WTC11 (cell line): Measurements from ENCODE around the gene CENPE. TPM values are rescaled to one million over a fixed set of nuclear protein-coding genes. Genes with fewer than 3 reads are reported as not detected.

Experiments
- ATAC-seq: fragments of 200-7000 bp; cut with Tn5 transposase; 2 replicates; pipeline ENCODE4 v1.10.0; 2021; ENCODE audit warnings: mild to moderate bottlenecking, moderate library complexity
- Bru-seq: library from RNA; stranded (reverse); fragments of 400-500 nt; gene quantifications from one replicate; lab custom pipeline; 2021; lab: Mats Ljungman, UMichigan
- CTCF ChIA-PET: fragments of 300-600 bp; sonication (Branson Sonifier 250); formaldehyde crosslinking; loops from one replicate; lab custom pipeline; 2021; ENCODE audit warnings: antibody characterized with exemption; lab: Charles Lee
- POLR2A ChIA-PET: fragments of 350-600 bp; sonication (Branson Sonifier 250); formaldehyde crosslinking; loops from one replicate; lab custom pipeline; 2021; ENCODE audit warnings: antibody characterized with exemption; lab: Charles Lee
- DNase-seq: peaks from one replicate; pipeline ENCODE4 v3.0.0; 2021; ENCODE audit warnings: low spot score
- H3K27ac Mint-ChIP-seq: 2 replicates; pipeline ENCODE4 v1.8.0; 2021; ENCODE audit warnings: mixed read lengths
- H3K27me3 Mint-ChIP-seq: 2 replicates; pipeline ENCODE4 v1.8.0; 2021; ENCODE audit warnings: low read depth, mild to moderate bottlenecking, moderate library complexity, mixed read lengths
- H3K36me3 Mint-ChIP-seq: 2 replicates; pipeline ENCODE4 v1.8.0; 2021; ENCODE audit warnings: mixed read lengths
- H3K4me1 Mint-ChIP-seq: 2 replicates; pipeline ENCODE4 v1.8.0; 2022; ENCODE audit warnings: mixed read lengths
- H3K4me3 Mint-ChIP-seq: 2 replicates; pipeline ENCODE4 v1.8.0; 2021; ENCODE audit warnings: mild to moderate bottlenecking, moderate library complexity, mixed read lengths
- H3K9me3 Mint-ChIP-seq: 2 replicates; pipeline ENCODE4 v1.8.0; 2021; ENCODE audit warnings: mixed read lengths
- CREM ChIP-seq: sonication (generic); formaldehyde crosslinking; IDR thresholded peaks from 2 replicates; pipeline ENCODE4 v1.8.1; 2022; ENCODE audit warnings: mild to moderate bottlenecking, missing genetic modification reagents, moderate library complexity
- CTCF ChIP-seq: fragments of 200-600 bp; IDR thresholded peaks from 2 replicates; pipeline ENCODE4 v1.8.0; 2022; ENCODE audit warnings: antibody characterized with exemption
- E2F1 ChIP-seq: sonication (generic); formaldehyde crosslinking; IDR thresholded peaks from 2 replicates; pipeline ENCODE4 v1.8.0; 2022; ENCODE audit warnings: mild to moderate bottlenecking, missing genetic modification reagents
- EMX1 ChIP-seq: fragments of 250-450 bp; sonication (Bioruptor Pico); IDR thresholded peaks from 2 replicates; pipeline ENCODE4 v1.8.0; 2021; ENCODE audit warnings: mild to moderate bottlenecking
- ESRRA ChIP-seq: sonication (generic); formaldehyde crosslinking; IDR thresholded peaks from 2 replicates; pipeline ENCODE4 v1.8.1; 2022; ENCODE audit warnings: mild to moderate bottlenecking, missing genetic modification reagents, borderline replicate concordance
- FOXP1 ChIP-seq: sonication (generic); formaldehyde crosslinking; IDR thresholded peaks from 2 replicates; pipeline ENCODE4 v1.8.0; 2022; ENCODE audit warnings: missing genetic modification reagents, mild to moderate bottlenecking, moderate library complexity, borderline replicate concordance
- GABPB1 ChIP-seq: sonication (generic); formaldehyde crosslinking; IDR thresholded peaks from 2 replicates; pipeline ENCODE4 v1.8.1; 2023; ENCODE audit warnings: mild to moderate bottlenecking, missing genetic modification reagents
- HMGXB4 ChIP-seq: sonication (generic); formaldehyde crosslinking; IDR thresholded peaks from 2 replicates; pipeline ENCODE4 v1.8.1; 2023; ENCODE audit warnings: mild to moderate bottlenecking, moderate library complexity, missing genetic modification reagents
- IRF2 ChIP-seq: sonication (generic); formaldehyde crosslinking; IDR thresholded peaks from 2 replicates; pipeline ENCODE4 v1.8.0; 2022; ENCODE audit warnings: low read depth, missing genetic modification reagents, borderline replicate concordance
- JUN ChIP-seq: sonication (generic); formaldehyde crosslinking; IDR thresholded peaks from 2 replicates; pipeline ENCODE4 v1.8.0; 2023; ENCODE audit warnings: mild to moderate bottlenecking, missing genetic modification reagents
- NR2C2 ChIP-seq: sonication (generic); formaldehyde crosslinking; IDR thresholded peaks from 2 replicates; pipeline ENCODE4 v1.8.0; 2022; ENCODE audit warnings: mild to moderate bottlenecking, missing genetic modification reagents
- OVOL2 ChIP-seq: fragments of 250-450 bp; sonication (Bioruptor Pico); IDR thresholded peaks from 2 replicates; pipeline ENCODE4 v1.9.0; 2021; ENCODE audit warnings: mild to moderate bottlenecking, borderline replicate concordance
- RORB ChIP-seq: fragments of 250-450 bp; sonication (Bioruptor Pico); IDR thresholded peaks from 2 replicates; pipeline ENCODE4 v1.9.0; 2021; ENCODE audit warnings: mild to moderate bottlenecking
- STAT6 ChIP-seq: sonication (generic); formaldehyde crosslinking; conservative IDR thresholded peaks from 2 replicates; pipeline ENCODE4 v1.8.1; 2023; ENCODE audit warnings: mild to moderate bottlenecking, low read depth, missing genetic modification reagents, moderate library complexity
- TCF7 ChIP-seq: sonication (generic); formaldehyde crosslinking; IDR thresholded peaks from 2 replicates; pipeline ENCODE4 v1.8.0; 2022; ENCODE audit warnings: mild to moderate bottlenecking, low read depth, missing genetic modification reagents, moderate library complexity
- ZBTB43 ChIP-seq: sonication (generic); formaldehyde crosslinking; IDR thresholded peaks from 2 replicates; pipeline ENCODE4 v1.8.1; 2023; ENCODE audit warnings: mild to moderate bottlenecking, missing genetic modification reagents
- ZNF121 ChIP-seq: sonication (generic); formaldehyde crosslinking; IDR thresholded peaks from 2 replicates; pipeline ENCODE4 v1.8.0; 2023; ENCODE audit warnings: missing genetic modification reagents
- ZNF232 ChIP-seq: sonication (generic); formaldehyde crosslinking; IDR thresholded peaks from 2 replicates; pipeline ENCODE4 v1.8.0; 2022; ENCODE audit warnings: mild to moderate bottlenecking, missing genetic modification reagents
- ZNF317 ChIP-seq: sonication (generic); formaldehyde crosslinking; IDR thresholded peaks from 2 replicates; pipeline ENCODE4 v1.8.1; 2023; ENCODE audit warnings: low read depth, mild to moderate bottlenecking, moderate library complexity, missing genetic modification reagents, borderline replicate concordance
- ZNF396 ChIP-seq: fragments of 250-450 bp; sonication (Bioruptor Pico); IDR thresholded peaks from 2 replicates; pipeline ENCODE4 v1.8.0; 2021; ENCODE audit warnings: mild to moderate bottlenecking, moderate library complexity, borderline replicate concordance
- ZNF416 ChIP-seq: fragments of 250-450 bp; sonication (Bioruptor Pico); IDR thresholded peaks from 2 replicates; pipeline ENCODE4 v1.9.0; 2021; ENCODE audit warnings: mild to moderate bottlenecking, inconsistent platforms
- ZNF425 ChIP-seq: fragments of 250-450 bp; sonication (Bioruptor Pico); conservative IDR thresholded peaks from 2 replicates; pipeline ENCODE4 v1.9.0; 2021; ENCODE audit warnings: mild to moderate bottlenecking
- ZNF512 ChIP-seq: sonication (generic); formaldehyde crosslinking; IDR thresholded peaks from 2 replicates; pipeline ENCODE4 v1.8.1; 2022; ENCODE audit warnings: missing genetic modification reagents, borderline replicate concordance
- long read RNA-seq, 3 experiments: library from RNA in 1 of 3; library from capped mRNA in 1 of 3; library from polyadenylated mRNA in 1 of 3; unstranded in 2 of 3; stranded (forward) in 1 of 3; transcript quantifications; one replicate each; pipeline ENCODE4 v2.0.0, GENCODE V29; 2021
- total RNA-seq: library from RNA; stranded (reverse); gene quantifications from 3 replicates; pipeline ENCODE4 v1.2.3, GENCODE V29; 2021

The CENPE gene
- total RNA-seq (41.5 to 46.6 TPM (median 44.4 TPM) in 3 replicates), Bru-seq, nascent RNA (percentile 91 among the genes with signal in this experiment)
- long read RNA-seq, experiment 1, full-length matches to known transcripts = 2 of 86 reads
- long read RNA-seq, experiment 1, partial matches to known transcripts = 51 of 86 reads
- long read RNA-seq, experiment 1, other reads (novel, unspliced or antisense) = 33 of 86 reads
- long read RNA-seq, experiment 2, full-length matches to known transcripts = 1 of 25 reads
- long read RNA-seq, experiment 2, partial matches to known transcripts = 13 of 25 reads
- long read RNA-seq, experiment 2, other reads (novel, unspliced or antisense) = 11 of 25 reads
- long read RNA-seq, experiment 3, partial matches to known transcripts = 3 of 5 reads
- long read RNA-seq, experiment 3, other reads (novel, unspliced or antisense) = 2 of 5 reads

GRCh38 chr4:103198111-103198765 is at the start of gene CENPE:
TSS of gene CENPE (minus strand) at chr4:103198343. CDS start at chr4:103198319, 24 bp downstream.
- CTCF ChIA-PET = interaction anchor here (0.9 kb wide), 1 partner anchor 99 kb away, joined by 3 read pairs; the partner anchor contains the start of gene BDH2
- H3K9me3 Mint-ChIP-seq = no peaks in the 10 kb centered on the region
- ATAC-seq (peak; percentile 94), DNase-seq (peak; percentile 91)
- peaks cover 32% of the 10 kb centered on the region for H3K36me3 Mint-ChIP-seq
- no peaks in the 10 kb centered on the region for H3K27me3 Mint-ChIP-seq
- H3K4me1 Mint-ChIP-seq = peaks cover 14% of the 10 kb centered on the region
- H3K4me3 Mint-ChIP-seq = peak within 1 kb of the TSS; percentile 81
- POLR2A ChIA-PET = no interaction called here
- peak within 1 kb of the TSS; percentile 8; the same call in 1 of the 2 replicates for H3K27ac Mint-ChIP-seq
- TF ChIP-seq ZNF396 (CRISPR knock-in tag) (no peak), GABPB1 (CRISPR knock-in tag) (peak; percentile 67; the same call in 1 of the 2 replicates), JUN (CRISPR knock-in tag) (no peak), ZNF232 (CRISPR knock-in tag) (peak; percentile 86; the same call in 1 of the 2 replicates), CTCF (no peak), ZNF121 (CRISPR knock-in tag) (peak; percentile 2; the same call in 1 of the 2 replicates), CREM (CRISPR knock-in tag) (peak; percentile 92), OVOL2 (CRISPR knock-in tag) (no peak), ZNF425 (CRISPR knock-in tag) (no peak), E2F1 (CRISPR knock-in tag) (no peak), FOXP1 (peak; percentile 88; the same call in 1 of the 2 replicates), HMGXB4 (CRISPR knock-in tag) (peak; percentile 62), ZNF416 (CRISPR knock-in tag) (no peak), NR2C2 (CRISPR knock-in tag) (no peak), TCF7 (no peak), ZBTB43 (CRISPR knock-in tag) (no peak), ZNF512 (CRISPR knock-in tag) (no peak), ZNF317 (0 out of 2 replicates have a peak, but pooled peaks have one; percentile 28), IRF2 (CRISPR knock-in tag) (no peak), RORB (no peak), EMX1 (no peak), STAT6 (CRISPR knock-in tag) (no peak), ESRRA (CRISPR knock-in tag) (peak; percentile 62; the same call in 1 of the 2 replicates)
